GM21447 (cell line): Measurements from ENCODE around the gene SFMBT1.

ENCODE experiments used
- ATAC-seq: cut with Tn5 transposase; IDR thresholded peaks from one replicate; pipeline ENCODE4 v1.9.1; 2021; ENCODE audit not compliant: unreplicated experiment

Gene SFMBT1

DNA sequence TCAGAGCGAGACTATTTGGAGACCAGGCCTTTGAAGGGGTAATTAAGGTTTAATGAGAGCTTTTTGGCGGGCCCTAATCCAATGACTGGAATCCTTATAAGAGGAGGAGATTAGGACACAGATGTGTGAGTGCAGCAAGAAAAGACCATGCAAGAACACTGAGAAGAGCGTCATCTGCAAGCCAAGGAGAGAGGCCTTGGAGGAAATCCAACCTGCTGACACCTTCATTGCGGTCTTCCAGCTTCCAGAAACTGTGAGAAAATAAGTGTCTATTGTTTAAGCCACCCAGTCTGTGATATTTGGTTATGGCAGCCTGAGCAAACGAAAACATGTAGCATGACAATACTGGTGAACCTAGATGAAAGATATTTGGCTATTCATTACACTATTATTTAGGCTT lies 188.0 kb downstream of the SFMBT1 start:
- no peak for ATAC-seq

DNA sequence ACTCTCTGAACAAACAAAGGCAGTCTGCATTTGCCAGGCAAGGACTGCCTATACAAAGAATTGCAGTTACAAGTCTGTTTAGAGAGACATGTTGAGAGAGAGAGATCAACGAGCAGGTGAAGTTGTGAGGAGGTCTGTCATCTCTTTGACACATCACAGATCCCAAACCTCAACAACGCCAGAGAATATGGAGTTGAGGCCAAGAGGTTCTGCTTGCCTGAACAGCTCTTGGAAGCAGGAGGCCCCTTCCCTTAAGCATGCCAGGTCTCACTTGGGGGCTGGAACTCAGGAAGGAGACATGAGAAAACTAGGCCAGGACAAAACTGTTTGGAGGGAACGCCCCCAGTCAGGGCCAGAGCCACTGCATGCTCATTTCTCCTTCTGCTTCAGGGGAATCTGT lies 188.7 kb downstream of the SFMBT1 start:
- ATAC-seq = no peak

- ATAC-seq = no peak
These were observed 189.2 kb downstream of the SFMBT1 start for GRCh38 chr3:52856666-52857065.

- ATAC-seq = no peak
These were observed 191.9 kb downstream of the SFMBT1 start for GRCh38 chr3:52854013-52854412.
